ENCODE results near the gene GPC5.
"Not testable (repeated sequence)": the region's sequence is repeated elsewhere in the genome, so short reads cannot be mapped to it uniquely, and the experiment has no call there.

GPC5 gene

GRCh38 chr13:91369441-91369831, 29.0 kb upstream of the GPC5 start:
- DNase-seq: no peak

GRCh38 chr13:91370501-91370900, 27.9 kb upstream of the GPC5 start:
- no peak for DNase-seq

GRCh38 chr13:91372911-91373310, 25.5 kb upstream of the GPC5 start:
- no peak for DNase-seq

GRCh38 chr13:91375116-91375729, 23.2 kb upstream of the GPC5 start:
- no peak for DNase-seq

- no peak for DNase-seq
Observed at GRCh38 chr13:91381371-91381770, 17.1 kb upstream of the GPC5 start.

GRCh38 chr13:91383836-91384235, 14.6 kb upstream of the GPC5 start:
- DNase-seq: no peak

GRCh38 chr13:91384896-91385295, 13.5 kb upstream of the GPC5 start:
- no peak for DNase-seq

GRCh38 chr13:91389186-91389585, 9.2 kb upstream of the GPC5 start:
- no peak for DNase-seq

- DNase-seq: no peak
Observed at GRCh38 chr13:91397595-91397994, 826 bp upstream of the GPC5 start.

GRCh38 chr13:91399189-91400062, 1.0 kb downstream of the GPC5 start:
- no peak for DNase-seq

GRCh38 chr13:91400063-91400399, 1.6 kb downstream of the GPC5 start:
- DNase-seq: no peak

- DNase-seq: no peak
Observed at GRCh38 chr13:91400671-91401070, 2.2 kb downstream of the GPC5 start.

GRCh38 chr13:91401920-91402319, 3.5 kb downstream of the GPC5 start:
- no peak for DNase-seq

GRCh38 chr13:91405240-91405639, 6.8 kb downstream of the GPC5 start:
- DNase-seq: no peak

GRCh38 chr13:91406619-91407018, 8.2 kb downstream of the GPC5 start:
- no peak for DNase-seq

- no peak for DNase-seq
Observed at GRCh38 chr13:91408971-91409370, 10.6 kb downstream of the GPC5 start.

- DNase-seq: not testable (repeated sequence)
Observed at GRCh38 chr13:91416579-91416978, 18.2 kb downstream of the GPC5 start.

GRCh38 chr13:91417660-91418325, 19.4 kb downstream of the GPC5 start:
- DNase-seq: no peak

- no peak for DNase-seq
Observed at GRCh38 chr13:91426913-91427312, 28.5 kb downstream of the GPC5 start.

GRCh38 chr13:91438674-91439073, 40.3 kb downstream of the GPC5 start:
- DNase-seq: not testable (repeated sequence)

- no peak for DNase-seq
Observed at GRCh38 chr13:91450913-91451312, 52.5 kb downstream of the GPC5 start.

- DNase-seq: no peak
Observed at GRCh38 chr13:91454666-91455065, 56.2 kb downstream of the GPC5 start.

- no peak for DNase-seq
Observed at GRCh38 chr13:91456837-91457236, 58.4 kb downstream of the GPC5 start.

- DNase-seq: no peak
Observed at GRCh38 chr13:91459485-91459884, 61.1 kb downstream of the GPC5 start.
